ENCODE results near the gene GTSF1L. TPM values are rescaled to one million over a fixed set of nuclear protein-coding genes. Genes with fewer than 3 reads are reported as not detected.

The GTSF1L gene
- total RNA-seq, 1 experiment from 2014 or later, result not detected

- H3K23ac ChIP-seq (ENCODE audit: insufficient read length, low read depth, low read length), result no peak overlapping the region
- H3K27ac Mint-ChIP-seq, result no peak overlapping the region
- no peak overlapping the region for H3K9ac ChIP-seq (ENCODE audit: extremely low read depth, insufficient read length, low read length)
- no peak overlapping the region for H3K4me3 Mint-ChIP-seq
- H3K79me2 ChIP-seq (ENCODE audit: insufficient read depth, low read length), result no peaks in the 10 kb centered on the region
- H2BK5ac ChIP-seq (ENCODE audit: insufficient read length, low read length), result no peak overlapping the region
- H3T11ph ChIP-seq (ENCODE audit: low read length), result no peak overlapping the region
- peaks cover 3% of the 10 kb centered on the region for H3K27me3 Mint-ChIP-seq (ENCODE audit: low read depth)
- no peak overlapping the region for H4K5ac ChIP-seq (ENCODE audit: insufficient read length, low read depth, low read length)
- no peaks in the 10 kb centered on the region for H3K9me3 ChIP-seq (ENCODE audit: control insufficient read depth, low read depth, low read length)
- no peaks in the 10 kb centered on the region for H3K79me1 ChIP-seq (ENCODE audit: insufficient read depth, low read depth, low read length, poor library complexity, severe bottlenecking)
- TF ChIP-seq, protein P1, sequence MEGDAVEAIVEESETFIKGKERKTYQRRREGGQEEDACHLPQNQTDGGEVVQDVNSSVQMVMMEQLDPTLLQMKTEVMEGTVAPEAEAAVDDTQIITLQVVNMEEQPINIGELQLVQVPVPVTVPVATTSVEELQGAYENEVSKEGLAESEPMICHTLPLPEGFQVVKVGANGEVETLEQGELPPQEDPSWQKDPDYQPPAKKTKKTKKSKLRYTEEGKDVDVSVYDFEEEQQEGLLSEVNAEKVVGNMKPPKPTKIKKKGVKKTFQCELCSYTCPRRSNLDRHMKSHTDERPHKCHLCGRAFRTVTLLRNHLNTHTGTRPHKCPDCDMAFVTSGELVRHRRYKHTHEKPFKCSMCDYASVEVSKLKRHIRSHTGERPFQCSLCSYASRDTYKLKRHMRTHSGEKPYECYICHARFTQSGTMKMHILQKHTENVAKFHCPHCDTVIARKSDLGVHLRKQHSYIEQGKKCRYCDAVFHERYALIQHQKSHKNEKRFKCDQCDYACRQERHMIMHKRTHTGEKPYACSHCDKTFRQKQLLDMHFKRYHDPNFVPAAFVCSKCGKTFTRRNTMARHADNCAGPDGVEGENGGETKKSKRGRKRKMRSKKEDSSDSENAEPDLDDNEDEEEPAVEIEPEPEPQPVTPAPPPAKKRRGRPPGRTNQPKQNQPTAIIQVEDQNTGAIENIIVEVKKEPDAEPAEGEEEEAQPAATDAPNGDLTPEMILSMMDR (conservative IDR thresholded peaks at IDR 0.05), result no peak
- H2BK12ac ChIP-seq (ENCODE audit: insufficient read length, low read depth, low read length), result no peak overlapping the region
- no peaks in the 10 kb centered on the region for H3K4me1 ChIP-seq (ENCODE audit: insufficient read depth, low read length)
- no peaks in the 10 kb centered on the region for H4K20me1 ChIP-seq (ENCODE audit: control insufficient read depth, insufficient read depth, insufficient read length)
- no peak overlapping the region for H2BK15ac ChIP-seq (ENCODE audit: low read depth, low read length)
- H3K36me3 Mint-ChIP-seq (ENCODE audit: insufficient read depth in 1 of 3, low read depth in 3 of 3), result peaks cover 43 to 77% (median 70%) of the 10 kb centered on the region in 3 experiments
- H3K27ac ChIP-seq (ENCODE audit: insufficient read length, low read depth, low read length), result no peak overlapping the region
- H3K56ac ChIP-seq (ENCODE audit: insufficient read length, low read depth, low read length), result no peak overlapping the region
- H2BK120ac ChIP-seq (ENCODE audit: low read depth, low read length, poor library complexity, severe bottlenecking), result no peak overlapping the region
- H4K91ac ChIP-seq (ENCODE audit: insufficient read length, low read depth, low read length), result no peak overlapping the region
- no peaks in the 10 kb centered on the region for H3K4me1 Mint-ChIP-seq
- no CpG with 5 or more reads among the region's 9 CpGs for WGBS (ENCODE audit: extremely low coverage, insufficient read length, low lambda C conversion rate)
- no peak overlapping the region for H3K4me2 ChIP-seq (ENCODE audit: insufficient read depth, insufficient read length, low read length)
- no peaks in the 10 kb centered on the region; a peak in 1 of 5 replicates for H3K9me3 Mint-ChIP-seq
- H2BK20ac ChIP-seq (ENCODE audit: low read depth, low read length, poor library complexity, severe bottlenecking), result no peak overlapping the region
- no peak overlapping the region for H4K8ac ChIP-seq (replicated peaks; ENCODE audit: insufficient read length, low read depth, low read length)
- H3K18ac ChIP-seq (ENCODE audit: insufficient read length, low read depth, low read length), result no peak overlapping the region
- no peaks in the 10 kb centered on the region for H3K23me2 ChIP-seq (ENCODE audit: insufficient read length, low read depth, low read length, poor library complexity, severe bottlenecking)
- no peak overlapping the region for H3K4ac ChIP-seq (ENCODE audit: low read depth, low read length)
- H2AK5ac ChIP-seq (ENCODE audit: insufficient read length, low read length), result no peak overlapping the region
- H2AFZ ChIP-seq (ENCODE audit: low read length), result no peak overlapping the region
- no peaks in the 10 kb centered on the region for H3K27me3 ChIP-seq (ENCODE audit: insufficient read depth, low read length)
- no peak overlapping the region for H3K14ac ChIP-seq (ENCODE audit: insufficient read depth, low read length)
- DNase-seq, result no peak
Measured at GRCh38 chr20:43715044-43715443, 11.8 kb downstream of the GTSF1L start.
